MM.1S (cell line): Measurements from ENCODE around the gene DCLK1.

Experiments
- DNase-seq: peaks from one replicate; pipeline ENCODE4 v3.0.0-alpha.2; 2015
- H2AFZ ChIP-seq: fragments of 300-600 bp; sonication (generic); 2 replicates; pipeline ENCODE4 v1.6.0; 2016; ENCODE audit warnings: antibody characterized with exemption, low read length
- H3F3A ChIP-seq: fragments of 300-600 bp; sonication (generic); 2 replicates; pipeline ENCODE4 v1.6.1; 2016; ENCODE audit warnings: mild to moderate bottlenecking, antibody characterized with exemption, low read length, moderate library complexity, mixed read lengths; ENCODE audit not compliant: insufficient read depth
- H3K27ac ChIP-seq: fragments of 300-600 bp; sonication (generic); 2 replicates; pipeline ENCODE4 v1.5.1; 2016; ENCODE audit warnings: mild to moderate bottlenecking, low read length
- H3K27me3 ChIP-seq: fragments of 300-600 bp; sonication (generic); replicated peaks from 2 replicates; pipeline ENCODE4 v1.6.0; 2016; ENCODE audit warnings: low read length; ENCODE audit not compliant: insufficient read depth
- H3K36me3 ChIP-seq: fragments of 300-600 bp; sonication (generic); replicated peaks from 2 replicates; pipeline ENCODE4 v1.6.1; 2016; ENCODE audit warnings: mild to moderate bottlenecking, low read length, mixed read lengths; ENCODE audit not compliant: insufficient read depth
- H3K4me1 ChIP-seq: fragments of 300-600 bp; sonication (generic); 2 replicates; pipeline ENCODE4 v1.6.1; 2016; ENCODE audit warnings: low read length, mixed read lengths
- H3K4me2 ChIP-seq: fragments of 300-600 bp; sonication (generic); 2 replicates; pipeline ENCODE4 v1.6.0; 2016; ENCODE audit warnings: low read depth, low read length
- H3K4me3 ChIP-seq: fragments of 300-600 bp; sonication (generic); 2 replicates; pipeline ENCODE4 v1.5.1; 2016; ENCODE audit warnings: low read length, mixed read lengths
- H3K79me2 ChIP-seq: fragments of 300-600 bp; sonication (generic); 2 replicates; pipeline ENCODE4 v1.6.1; 2016; ENCODE audit warnings: mixed run types, low read length, mixed read lengths
- H3K9ac ChIP-seq: fragments of 300-600 bp; sonication (generic); 2 replicates; pipeline ENCODE4 v1.6.1; 2016; ENCODE audit warnings: low read length, mixed read lengths
- H3K9me2 ChIP-seq: fragments of 300-600 bp; sonication (generic); replicated peaks from 2 replicates; pipeline ENCODE4 v1.6.1; 2016; ENCODE audit warnings: mild to moderate bottlenecking, low read length, mixed read lengths; ENCODE audit not compliant: insufficient read depth
- H3K9me3 ChIP-seq: fragments of 300-600 bp; sonication (generic); replicated peaks from 2 replicates; pipeline ENCODE4 v1.6.1; 2016; ENCODE audit warnings: mild to moderate bottlenecking, low read length, mixed read lengths; ENCODE audit not compliant: insufficient read depth
- H4K20me1 ChIP-seq: fragments of 300-600 bp; sonication (generic); 2 replicates; pipeline ENCODE4 v1.6.1; 2016; ENCODE audit warnings: mild to moderate bottlenecking, low read length, moderate library complexity, mixed read lengths; ENCODE audit not compliant: insufficient read depth
- EZH2 ChIP-seq: fragments of 300-600 bp; sonication (generic); optimal IDR thresholded peaks from 2 replicates; pipeline ENCODE3; 2017; ENCODE audit warnings: low read depth, mild to moderate bottlenecking, antibody characterized with exemption, low read length, mixed read lengths
- EZH2phosphoT487 ChIP-seq: fragments of 300-600 bp; sonication (generic); IDR thresholded peaks from 2 replicates; pipeline ENCODE4 v1.6.1; 2018; ENCODE audit warnings: antibody characterized with exemption, low read length
- TF ChIP-seq, protein P1 (sequence below): fragments of 300-600 bp; sonication (generic); IDR thresholded peaks from 2 replicates; pipeline ENCODE4 v1.5.1; 2016; ENCODE audit warnings: antibody characterized with exemption, low read length, mixed read lengths

Gene DCLK1

DNA sequence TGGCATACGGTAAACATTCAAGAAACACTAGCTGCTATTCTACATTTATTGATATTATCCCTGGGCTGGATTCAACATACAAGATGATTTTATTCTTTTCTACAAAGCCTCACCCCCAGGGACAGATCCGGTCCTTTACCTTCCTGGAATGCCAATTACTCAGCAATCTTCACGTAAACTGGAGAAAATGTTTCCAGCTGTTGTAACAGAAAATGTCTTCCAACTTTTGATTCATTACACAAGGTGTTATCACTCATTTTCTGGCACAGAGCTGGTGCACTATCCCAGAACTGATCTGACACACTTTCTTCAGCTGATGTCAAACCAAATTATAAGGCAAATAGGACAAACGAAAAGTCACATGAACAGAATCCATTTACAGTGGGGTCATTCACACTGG is 33.1 kb downstream of the DCLK1 start:
- H3K4me2 ChIP-seq: no peak overlapping the region
- no peaks in the 10 kb centered on the region for H3K79me2 ChIP-seq
- H3K9me3 ChIP-seq: no peaks in the 10 kb centered on the region
- H4K20me1 ChIP-seq: no peaks in the 10 kb centered on the region
- TF ChIP-seq, protein P1, sequence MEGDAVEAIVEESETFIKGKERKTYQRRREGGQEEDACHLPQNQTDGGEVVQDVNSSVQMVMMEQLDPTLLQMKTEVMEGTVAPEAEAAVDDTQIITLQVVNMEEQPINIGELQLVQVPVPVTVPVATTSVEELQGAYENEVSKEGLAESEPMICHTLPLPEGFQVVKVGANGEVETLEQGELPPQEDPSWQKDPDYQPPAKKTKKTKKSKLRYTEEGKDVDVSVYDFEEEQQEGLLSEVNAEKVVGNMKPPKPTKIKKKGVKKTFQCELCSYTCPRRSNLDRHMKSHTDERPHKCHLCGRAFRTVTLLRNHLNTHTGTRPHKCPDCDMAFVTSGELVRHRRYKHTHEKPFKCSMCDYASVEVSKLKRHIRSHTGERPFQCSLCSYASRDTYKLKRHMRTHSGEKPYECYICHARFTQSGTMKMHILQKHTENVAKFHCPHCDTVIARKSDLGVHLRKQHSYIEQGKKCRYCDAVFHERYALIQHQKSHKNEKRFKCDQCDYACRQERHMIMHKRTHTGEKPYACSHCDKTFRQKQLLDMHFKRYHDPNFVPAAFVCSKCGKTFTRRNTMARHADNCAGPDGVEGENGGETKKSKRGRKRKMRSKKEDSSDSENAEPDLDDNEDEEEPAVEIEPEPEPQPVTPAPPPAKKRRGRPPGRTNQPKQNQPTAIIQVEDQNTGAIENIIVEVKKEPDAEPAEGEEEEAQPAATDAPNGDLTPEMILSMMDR: no peak
- no peak for TF ChIP-seq EZH2phosphoT487
- TF ChIP-seq EZH2: no peak
- no peaks in the 10 kb centered on the region for H3F3A ChIP-seq
- no peak overlapping the region for H2AFZ ChIP-seq
- no peaks in the 10 kb centered on the region for H3K9me2 ChIP-seq
- no peak overlapping the region for H3K9ac ChIP-seq
- H3K4me3 ChIP-seq: no peak overlapping the region
- peaks cover 5% of the 10 kb centered on the region; the same call in 1 of the 2 replicates for H3K4me1 ChIP-seq
- no peak overlapping the region for H3K27ac ChIP-seq
- no peak for DNase-seq
- no peaks in the 10 kb centered on the region for H3K27me3 ChIP-seq
- no peaks in the 10 kb centered on the region for H3K36me3 ChIP-seq

DNA sequence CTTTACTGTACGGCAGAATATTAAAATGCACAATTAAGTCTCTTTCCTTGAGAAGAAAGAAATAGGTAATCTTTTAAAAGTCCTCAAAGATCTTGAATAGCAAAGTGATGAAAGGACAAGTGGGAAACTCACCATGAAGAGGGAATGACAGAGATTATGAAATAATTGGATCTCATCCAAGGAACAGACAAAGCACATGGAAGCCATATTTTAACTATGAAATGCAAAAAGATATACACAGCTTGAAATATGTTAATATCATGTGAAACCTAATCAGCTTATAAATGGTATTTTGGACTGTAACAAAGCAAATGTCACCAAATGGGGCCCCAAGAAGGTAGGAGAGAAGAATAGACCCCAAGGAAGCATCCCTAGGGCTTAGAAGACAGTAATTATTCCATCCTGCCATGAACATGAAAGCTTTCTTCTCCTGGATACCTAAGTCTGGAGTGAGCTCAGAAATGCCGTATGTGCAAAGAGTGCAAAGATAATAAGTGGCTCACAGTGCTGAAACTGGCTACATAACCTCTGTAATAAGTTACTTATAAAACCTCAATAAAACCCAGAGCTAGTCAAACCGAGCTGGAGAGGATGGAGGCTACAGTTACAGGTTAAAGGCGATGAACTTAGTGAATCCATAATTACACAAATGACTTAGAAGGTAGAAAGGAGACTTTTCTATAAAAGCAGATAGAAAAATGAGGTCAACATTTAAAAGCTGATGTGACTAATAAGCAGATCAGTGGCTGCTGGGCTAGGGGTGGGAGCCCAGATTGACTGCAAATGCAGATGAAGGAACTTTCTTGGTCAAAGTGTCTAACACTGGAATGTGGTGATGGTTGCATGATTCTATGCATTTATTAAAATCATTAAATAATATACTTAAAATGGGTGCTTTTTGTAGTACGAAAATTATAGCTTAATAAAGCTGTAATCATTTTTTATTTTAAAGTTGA is 34.4 kb downstream of the DCLK1 start:
- H2AFZ ChIP-seq: no peak overlapping the region
- H3K9me3 ChIP-seq: no peaks in the 10 kb centered on the region
- H3K27me3 ChIP-seq: no peaks in the 10 kb centered on the region
- no peak overlapping the region for H3K4me2 ChIP-seq
- no peaks in the 10 kb centered on the region for H3F3A ChIP-seq
- H3K79me2 ChIP-seq: no peaks in the 10 kb centered on the region
- no peak overlapping the region for H3K4me3 ChIP-seq
- no peaks in the 10 kb centered on the region for H4K20me1 ChIP-seq
- no peak for DNase-seq
- H3K4me1 ChIP-seq: no peaks in the 10 kb centered on the region
- H3K9me2 ChIP-seq: no peaks in the 10 kb centered on the region
- TF ChIP-seq EZH2phosphoT487: no peak
- H3K27ac ChIP-seq: no peak overlapping the region
- no peaks in the 10 kb centered on the region for H3K36me3 ChIP-seq
- no peak overlapping the region for H3K9ac ChIP-seq

- Histone ChIP-seq H4K20me1 (no peaks in the 10 kb centered on the region), H3K36me3 (no peaks in the 10 kb centered on the region), H3K4me3 (no peak overlapping the region), H3K9me2 (no peaks in the 10 kb centered on the region), H3K9ac (no peak overlapping the region), H3K4me2 (no peak overlapping the region), H3K4me1 (no peaks in the 10 kb centered on the region), H2AFZ (no peak overlapping the region), H3K79me2 (no peaks in the 10 kb centered on the region), H3K27me3 (no peaks in the 10 kb centered on the region), H3K9me3 (no peaks in the 10 kb centered on the region), H3F3A (no peaks in the 10 kb centered on the region), H3K27ac (no peak overlapping the region)
- DNase-seq: no peak
- TF ChIP-seq EZH2 (no peak), EZH2phosphoT487 (no peak)
- TF ChIP-seq, protein P1: no peak
Measured at GRCh38 chr13:36094478-36094877, 36.7 kb downstream of the DCLK1 start.

DNA sequence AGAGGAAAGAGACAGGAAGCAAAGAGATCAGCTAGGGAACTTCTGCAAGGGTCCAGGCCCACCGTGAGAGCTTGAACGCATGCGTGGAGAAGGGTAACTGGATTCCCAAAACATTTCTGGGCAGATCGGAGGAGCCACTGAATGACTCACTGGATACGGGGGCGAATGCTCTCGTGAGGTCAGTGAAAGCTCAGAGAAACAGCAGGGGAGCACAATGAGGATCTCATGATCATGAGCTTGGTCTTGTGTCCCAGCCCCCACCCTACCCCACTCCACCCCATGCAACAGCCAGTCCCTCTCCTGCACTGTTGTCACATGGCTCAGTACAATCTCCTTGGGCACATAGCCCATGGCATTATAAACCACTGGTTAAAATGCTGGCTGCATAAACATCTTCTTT is 40.6 kb downstream of the DCLK1 start:
- Histone ChIP-seq H3K9me2 (no peaks in the 10 kb centered on the region), H3K27ac (no peak overlapping the region), H3K9me3 (no peaks in the 10 kb centered on the region), H3K4me3 (no peak overlapping the region), H4K20me1 (no peaks in the 10 kb centered on the region), H3K4me1 (no peaks in the 10 kb centered on the region), H3K36me3 (no peaks in the 10 kb centered on the region), H3F3A (no peaks in the 10 kb centered on the region), H2AFZ (no peak overlapping the region), H3K79me2 (no peaks in the 10 kb centered on the region), H3K9ac (no peak overlapping the region), H3K4me2 (no peak overlapping the region), H3K27me3 (no peaks in the 10 kb centered on the region)
- TF ChIP-seq EZH2 (no peak), EZH2phosphoT487 (no peak)
- TF ChIP-seq, protein P1: no peak
- DNase-seq: no peak
